Activated gamma-delta T cell treated with Interleukin-2 at 50 U/mL for 16 hours (primary cell): ENCODE measurements around the gene DOCK3.

Experiments
- DNase-seq: peaks from one replicate; pipeline ENCODE4 v3.0.0-alpha.2; 2020

Gene DOCK3

GRCh38 chr3:51391566-51392354 is 717.0 kb downstream of the DOCK3 start:
- peak; percentile 41 for DNase-seq

GRCh38 chr3:51392355-51393133 is 717.8 kb downstream of the DOCK3 start:
- DNase-seq = no peak

- DNase-seq = no peak
These were observed 718.4 kb downstream of the DOCK3 start for GRCh38 chr3:51393134-51393495.

GRCh38 chr3:51393564-51393963 is 718.8 kb downstream of the DOCK3 start:
- no peak for DNase-seq

GRCh38 chr3:51394541-51394940 is 719.8 kb downstream of the DOCK3 start:
- no peak for DNase-seq

- no peak for DNase-seq
These were observed 720.9 kb downstream of the DOCK3 start for GRCh38 chr3:51395493-51396213.

- no peak for DNase-seq
These were observed 721.7 kb downstream of the DOCK3 start for GRCh38 chr3:51396401-51396800.

GRCh38 chr3:51397392-51397791 is 722.7 kb downstream of the DOCK3 start:
- no peak for DNase-seq

- DNase-seq = no peak
These were observed 724.0 kb downstream of the DOCK3 start for GRCh38 chr3:51398595-51399310.

- DNase-seq = no peak
These were observed 725.4 kb downstream of the DOCK3 start for GRCh38 chr3:51400166-51400565.

- no peak for DNase-seq
These were observed 727.0 kb downstream of the DOCK3 start for GRCh38 chr3:51401735-51402134.

GRCh38 chr3:51403675-51404074 is 728.9 kb downstream of the DOCK3 start:
- no peak for DNase-seq

- DNase-seq = no peak
These were observed 733.3 kb downstream of the DOCK3 start for GRCh38 chr3:51408021-51408420.

GRCh38 chr3:51408813-51409212 is 734.1 kb downstream of the DOCK3 start:
- DNase-seq = no peak

GRCh38 chr3:51422211-51422610 is 747.5 kb downstream of the DOCK3 start:
- DNase-seq = no peak

- no peak for DNase-seq
These were observed 752.2 kb downstream of the DOCK3 start for GRCh38 chr3:51426921-51427320.

- no peak for DNase-seq
These were observed 754.4 kb downstream of the DOCK3 start for GRCh38 chr3:51429138-51429537.
